Measurements from ENCODE around the gene RFC2.

The RFC2 gene

DNA sequence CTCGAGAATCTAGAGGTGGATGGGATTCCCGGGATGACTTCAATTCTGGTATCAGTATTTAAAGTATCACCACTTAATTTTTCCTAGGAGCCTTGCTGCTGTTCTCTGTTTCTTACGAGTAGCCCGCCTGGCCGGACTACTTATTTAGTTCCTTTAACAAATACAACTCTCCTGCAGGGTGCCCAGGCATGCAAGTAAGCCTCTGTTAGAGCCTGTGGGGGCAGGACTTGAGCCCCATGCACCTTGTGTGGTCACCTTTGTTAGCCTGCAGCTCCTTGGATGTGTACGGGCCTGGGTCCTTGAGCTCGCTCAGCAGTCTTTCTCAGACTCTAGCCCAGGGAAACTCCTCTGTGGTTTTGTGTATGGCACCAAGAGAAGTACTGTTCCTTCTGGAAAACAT, 63.9 kb downstream of the RFC2 start:
- no peak for DNase-seq (ENCODE audit: low spot score)

GRCh38 chr7:74187915-74188675, 66.1 kb downstream of the RFC2 start:
- DNase-seq (ENCODE audit: low spot score), result no peak

DNA sequence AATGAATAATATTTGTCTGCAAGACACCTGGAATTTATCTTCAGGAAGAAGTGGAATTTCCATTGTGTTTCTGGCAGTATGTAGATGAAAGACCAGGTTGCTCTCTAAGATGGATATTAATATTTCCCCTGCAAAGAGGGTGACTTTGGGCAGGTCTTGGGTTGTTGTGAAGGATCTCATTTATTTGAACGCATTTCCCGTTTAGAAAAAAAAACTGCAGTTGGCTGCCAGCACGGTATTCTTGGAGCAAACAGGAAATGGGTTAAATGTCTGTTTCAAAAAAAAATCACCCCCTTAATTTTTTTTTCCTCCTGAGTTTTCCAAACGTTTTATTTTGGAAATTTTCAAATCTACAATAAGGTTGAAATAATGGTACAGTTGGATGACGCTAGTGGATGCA, 68.6 kb downstream of the RFC2 start:
- DNase-seq (ENCODE audit: low spot score), result no peak

DNA sequence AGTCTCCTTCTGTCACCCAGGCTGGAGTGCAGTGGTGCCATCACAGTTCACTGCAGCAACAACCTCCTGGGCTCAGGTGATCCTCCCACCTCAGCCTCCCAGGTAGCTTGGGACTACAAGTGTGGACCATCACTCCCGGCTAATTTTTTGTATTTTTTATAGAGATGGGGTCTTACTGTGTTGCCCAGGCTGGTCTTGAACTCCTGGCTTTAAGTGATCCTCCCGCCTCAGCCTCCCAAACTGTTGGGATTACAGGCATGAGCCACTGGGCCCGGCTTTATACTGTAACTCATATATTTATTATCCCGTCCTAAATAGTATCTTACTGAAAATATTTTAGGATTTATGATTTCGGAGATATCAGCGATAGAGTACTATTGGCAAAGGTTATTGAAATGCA, 69.2 kb downstream of the RFC2 start:
- DNase-seq (ENCODE audit: low spot score), result no peak

GRCh38 chr7:74183653-74184450, 70.3 kb downstream of the RFC2 start:
- no peak for DNase-seq (ENCODE audit: low spot score)

- no peak for DNase-seq (ENCODE audit: low spot score)
Measured at GRCh38 chr7:74183142-74183541, 71.1 kb downstream of the RFC2 start.

DNA sequence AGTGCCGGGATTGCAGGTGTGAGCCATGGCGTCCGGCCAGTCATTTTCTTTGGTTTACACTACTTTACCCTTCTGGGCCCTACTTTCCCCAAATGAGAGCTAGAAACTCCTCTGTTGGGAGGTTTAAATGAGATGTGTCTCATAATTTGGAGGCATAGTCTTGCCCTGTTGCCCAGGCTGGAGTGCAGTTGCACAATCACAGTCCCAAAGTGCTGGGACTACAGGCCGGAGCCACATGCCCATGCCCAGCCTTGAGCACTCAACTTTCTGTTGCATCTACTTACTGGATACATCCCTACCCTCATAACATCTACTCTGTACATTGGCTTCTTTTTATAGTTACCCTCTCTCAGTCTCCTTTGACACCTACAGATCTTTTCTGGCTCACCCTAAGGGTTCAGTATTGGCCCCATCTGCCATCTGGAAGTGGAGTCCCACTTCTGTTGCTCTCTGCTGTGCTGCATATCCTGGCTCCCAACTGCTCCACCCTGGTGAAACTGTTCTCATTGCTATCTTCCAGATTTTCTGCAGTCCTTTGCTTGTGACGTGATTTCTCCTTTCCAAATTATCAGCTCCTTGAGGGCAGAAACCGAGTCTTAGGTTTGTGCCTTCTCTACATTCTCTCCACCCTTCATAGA, 71.6 kb downstream of the RFC2 start:
- no peak for DNase-seq (ENCODE audit: low spot score)

DNA sequence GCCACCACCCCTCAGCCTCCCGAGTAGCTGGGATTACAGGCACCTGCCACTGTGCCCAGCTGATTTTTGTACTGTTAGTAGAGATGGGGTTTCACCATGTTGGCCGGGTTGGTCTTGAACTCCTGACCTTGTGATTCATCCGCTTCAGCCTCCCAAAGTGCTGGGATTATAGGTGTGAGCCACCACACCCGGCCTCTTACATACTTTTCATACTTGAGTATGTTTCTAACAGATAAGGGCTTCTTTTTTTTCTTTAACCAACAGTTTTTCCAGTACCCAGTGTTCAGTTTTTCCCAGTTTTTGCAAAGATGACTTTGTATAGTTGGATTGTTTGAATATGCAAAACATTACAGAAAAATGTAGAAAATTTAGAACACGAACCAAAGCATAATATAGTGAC, 72.4 kb downstream of the RFC2 start:
- no peak for DNase-seq (ENCODE audit: low spot score)

All from D341Med (cell line).